SK-N-SH (cell line): Measurements from ENCODE around the gene ALOX15. TPM values are rescaled to one million over a fixed set of nuclear protein-coding genes. Genes with fewer than 3 reads are reported as not detected.

ENCODE experiments used
- CTCF ChIA-PET: fragments of 300-600, 350-600 bp; formaldehyde crosslinking; extraction: SDS; loops from one replicate; lab custom pipeline; 2021; lab: Yijun Ruan, JAX
- POLR2A ChIA-PET: fragments of 350-600 bp; sonication (Branson Sonifier 250); formaldehyde crosslinking; extraction: SDS; loops from one replicate; lab custom pipeline; 2020; ENCODE audit warnings: antibody characterized with exemption, inconsistent platforms; lab: Yijun Ruan, JAX
- DNase-seq: peaks from one replicate; pipeline ENCODE4 v3.0.0; 2012
- H2AFZ ChIP-seq: fragments of 200-600 bp; sonication (generic); 2 replicates; pipeline ENCODE4 v1.8.1; 2016; ENCODE audit warnings: antibody characterized with exemption, mild to moderate bottlenecking, low read depth
- H3F3A ChIP-seq: fragments of 200-600 bp; sonication (generic); replicated peaks from 2 replicates; pipeline ENCODE3; 2016; ENCODE audit warnings: antibody characterized with exemption, mild to moderate bottlenecking; ENCODE audit not compliant: insufficient read depth
- H3K27ac ChIP-seq, 2 experiments: fragments of 200-500 bp in 1 of 2; fragments of 200-600 bp in 1 of 2; sonication (Bioruptor generic) in 1 of 2; sonication (generic), shearing (Covaris generic) in 1 of 2; 2 replicates each; pipeline versions ENCODE4 v1.5.1 to v1.6.1; 2014 to 2016; ENCODE audit warnings: low read depth in 2 of 2, inconsistent platforms in 1 of 2, low read length in 1 of 2, mild to moderate bottlenecking in 1 of 2, mixed read lengths in 1 of 2
- H3K27me3 ChIP-seq: fragments of 200-600 bp; sonication (generic), shearing (Covaris generic); 2 replicates; pipeline ENCODE4 v1.6.1; 2016; ENCODE audit warnings: mixed run types; ENCODE audit not compliant: insufficient read depth
- H3K36me3 ChIP-seq, 2 experiments: fragments of 200-500 bp in 1 of 2; fragments of 200-600 bp in 1 of 2; sonication (Bioruptor generic) in 1 of 2; sonication (generic) in 1 of 2; replicated peaks in 1 of 2; 2 replicates each; pipeline versions ENCODE3 to v1.5.1; 2014 to 2016; ENCODE audit warnings: low read length in 1 of 2, mild to moderate bottlenecking in 1 of 2; ENCODE audit not compliant: insufficient read depth in 2 of 2, control insufficient read depth in 1 of 2
- H3K4me1 ChIP-seq, 2 experiments: fragments of 200-500 bp in 1 of 2; fragments of 200-600 bp in 1 of 2; sonication (Bioruptor generic) in 1 of 2; sonication (generic), shearing (Covaris generic) in 1 of 2; 2 replicates each; pipeline versions ENCODE4 v1.5.1 to v1.6.1; 2014 to 2016; ENCODE audit warnings: low read depth in 1 of 2, low read length in 1 of 2, mixed run types in 1 of 2; ENCODE audit not compliant: insufficient read depth in 2 of 2, control insufficient read depth in 1 of 2
- H3K4me2 ChIP-seq: fragments of 200-600 bp; sonication (generic), shearing (Covaris generic); 2 replicates; pipeline ENCODE4 v1.6.1; 2017; ENCODE audit warnings: mixed run types
- H3K4me3 ChIP-seq, 2 experiments: fragments of 200-500 bp in 1 of 2; fragments of 200-600 bp in 1 of 2; sonication (Bioruptor generic) in 1 of 2; sonication (generic), shearing (Covaris generic) in 1 of 2; 2 replicates each; pipeline versions ENCODE4 v1.5.1 to v1.8.1; 2014 to 2016; ENCODE audit warnings: low read depth in 2 of 2, inconsistent platforms in 1 of 2, low read length in 1 of 2, mild to moderate bottlenecking in 1 of 2, mixed read lengths in 1 of 2, moderate library complexity in 1 of 2
- H3K79me2 ChIP-seq: fragments of 200-600 bp; sonication (generic); 2 replicates; pipeline ENCODE4 v1.8.1; 2017; ENCODE audit warnings: mild to moderate bottlenecking; ENCODE audit not compliant: insufficient read depth
- H3K9ac ChIP-seq: fragments of 200-600 bp; sonication (generic); 2 replicates; pipeline ENCODE4 v1.6.1; 2017; ENCODE audit warnings: mixed run types
- H3K9me2 ChIP-seq: fragments of 200-600 bp; sonication (generic); 2 replicates; pipeline ENCODE4 v1.6.1; 2017; ENCODE audit warnings: mixed run types
- H3K9me3 ChIP-seq: fragments of 200-600 bp; sonication (generic); 2 replicates; pipeline ENCODE4 v1.6.1; 2017; ENCODE audit warnings: mixed run types, mild to moderate bottlenecking, moderate library complexity
- H4K20me1 ChIP-seq: fragments of 200-600 bp; sonication (generic); 2 replicates; pipeline ENCODE4 v1.6.1; 2017; ENCODE audit warnings: mild to moderate bottlenecking, mixed run types; ENCODE audit not compliant: insufficient read depth
- EP300 ChIP-seq, 2 experiments: IDR thresholded peaks; 2 replicates each; pipeline versions ENCODE4 v1.4.0 to v1.6.1; 2012; ENCODE audit warnings: borderline replicate concordance in 1 of 2, low read depth in 1 of 2, low read length in 1 of 2
- EZH2phosphoT487 ChIP-seq: fragments of 200-600 bp; sonication (generic); IDR thresholded peaks from 2 replicates; pipeline ENCODE4 v1.6.1; 2017; ENCODE audit warnings: low read depth, mixed run types, mild to moderate bottlenecking, antibody characterized with exemption, moderate library complexity, borderline replicate concordance
- FOSL2 ChIP-seq: IDR thresholded peaks from 2 replicates; pipeline ENCODE4 v1.4.0; 2012; ENCODE audit warnings: low read depth, mild to moderate bottlenecking, moderate library complexity, borderline replicate concordance
- FOXM1 ChIP-seq: IDR thresholded peaks from 2 replicates; pipeline ENCODE4 v1.4.0; 2012; ENCODE audit warnings: low read depth, mild to moderate bottlenecking
- GABPA ChIP-seq: IDR thresholded peaks from 2 replicates; pipeline ENCODE4 v1.4.0; 2012; ENCODE audit warnings: low read depth, mild to moderate bottlenecking
- GATA2 ChIP-seq: sonication (generic); formaldehyde crosslinking; IDR thresholded peaks from 2 replicates; pipeline ENCODE4 v1.5.0; 2020; ENCODE audit warnings: mild to moderate bottlenecking, missing genetic modification reagents
- IRF3 ChIP-seq: fragments of 150-350 bp; IDR thresholded peaks from 2 replicates; pipeline ENCODE4 v1.6.1; 2016; ENCODE audit warnings: mild to moderate bottlenecking, low read depth, low read length
- JUND ChIP-seq: IDR thresholded peaks from 2 replicates; pipeline ENCODE4 v1.4.0; 2012
- MXI1 ChIP-seq: IDR thresholded peaks from 2 replicates; pipeline ENCODE4 v1.6.1; 2012; ENCODE audit warnings: mild to moderate bottlenecking, low read depth, low read length, improper control_type of control experiment
- NFIC ChIP-seq: IDR thresholded peaks from 2 replicates; pipeline ENCODE4 v1.4.0; 2012; ENCODE audit warnings: borderline replicate concordance
- RAD21 ChIP-seq: IDR thresholded peaks from 2 replicates; pipeline ENCODE4 v1.6.1; 2012; ENCODE audit warnings: mild to moderate bottlenecking, low read length
- RFX5 ChIP-seq: IDR thresholded peaks from 2 replicates; pipeline ENCODE4 v1.6.1; 2012; ENCODE audit warnings: mild to moderate bottlenecking, improper control_type of control experiment, low read length
- TAF1 ChIP-seq: IDR thresholded peaks from 2 replicates; pipeline ENCODE4 v1.6.1; 2012; ENCODE audit warnings: low read depth, mild to moderate bottlenecking, low read length, moderate library complexity, borderline replicate concordance
- USF1 ChIP-seq: IDR thresholded peaks from 2 replicates; pipeline ENCODE4 v1.4.0; 2012; ENCODE audit warnings: low read depth, borderline replicate concordance
- USF2 ChIP-seq: fragments of 150-350 bp; IDR thresholded peaks from 2 replicates; pipeline ENCODE4 v1.6.1; 2017; ENCODE audit warnings: antibody characterized with exemption, low read length, low read depth, borderline replicate concordance
- YY1 ChIP-seq: IDR thresholded peaks from 2 replicates; pipeline ENCODE4 v1.4.0; 2012; ENCODE audit warnings: low read depth, mild to moderate bottlenecking
- ZBTB33 ChIP-seq: IDR thresholded peaks from 2 replicates; pipeline ENCODE4 v1.4.0; 2012; ENCODE audit warnings: low read depth, borderline replicate concordance
- WGBS: methylation state at CpG from one replicate; pipeline ENCODE4 v1.1.6; 2017; ENCODE audit warnings: low lambda C conversion rate; 5-methylcytosine and 5-hydroxymethylcytosine counted together
- polyA plus RNA-seq, 3 experiments: library from polyadenylated mRNA; depleted of rRNA; stranded (reverse); fragments of >200 nt; gene quantifications; 2 replicates each; pipeline ENCODE4 v1.2.3, GENCODE V29; 2012

ALOX15 gene
- polyA plus RNA-seq, 1 of the 3 experiments (the other 2 are of a cell fraction), result not detected

- Histone ChIP-seq H3K4me2 (no peak overlapping the region), H3K4me3 (no peak overlapping the region), H3K9me2 (no peaks in the 10 kb centered on the region), H3K4me1 (peaks cover 0 to 19% of the 10 kb centered on the region in 2 experiments; a peak in 1 of 4 replicates), H4K20me1 (no peaks in the 10 kb centered on the region), H3F3A (no peaks in the 10 kb centered on the region), H3K27me3 (peaks cover 28% of the 10 kb centered on the region), H3K79me2 (no peaks in the 10 kb centered on the region), H3K27ac (no peak overlapping the region), H3K9ac (no peak overlapping the region), H3K9me3 (no peaks in the 10 kb centered on the region), H2AFZ (no peak overlapping the region), H3K36me3 (no peaks in the 10 kb centered on the region)
- POLR2A ChIA-PET, result no interaction called here
- 81% methylated on average over 11 of the region's 14 CpGs for WGBS
- CTCF ChIA-PET, result interaction anchor here (2.1 to 9.7 kb wide), 3 partner anchors 9 to 33 kb away, joined by 11 to 75 read pairs (median 19); partner anchors contain the start of gene SMTNL2
- DNase-seq, result no peak
- TF ChIP-seq IRF3 (no peak), FOXM1 (no peak), ZBTB33 (no peak), GATA2 (CRISPR knock-in tag) (no peak)
Measured at GRCh38 chr17:4593021-4593421, 48.5 kb downstream of the ALOX15 start.

GRCh38 chr17:4592240-4593005, 49.1 kb downstream of the ALOX15 start:
- no peak for DNase-seq
- no peaks in the 10 kb centered on the region for H3F3A ChIP-seq
- H3K36me3 ChIP-seq, result no peaks in the 10 kb centered on the region
- no peaks in the 10 kb centered on the region for H4K20me1 ChIP-seq
- no peak overlapping the region for H3K4me2 ChIP-seq
- no peaks in the 10 kb centered on the region for H3K9me2 ChIP-seq
- 52% methylated on average over 10 of the region's 11 CpGs for WGBS
- H3K27me3 ChIP-seq, result peaks cover 34% of the 10 kb centered on the region
- no peak overlapping the region for H2AFZ ChIP-seq
- H3K79me2 ChIP-seq, result no peaks in the 10 kb centered on the region
- ChIA-PET POLR2A (interaction anchor here (1.4 kb wide), 1 partner anchor 37 kb away, joined by 5 read pairs; the partner anchor contains the start of gene MYBBP1A), CTCF (interaction anchor here (0.7 to 9.7 kb wide), 5 partner anchors 8 to 36 kb away, joined by 3 to 75 read pairs (median 11); partner anchors contain the start of gene SMTNL2)
- H3K9me3 ChIP-seq, result no peaks in the 10 kb centered on the region
- no peak overlapping the region for H3K4me3 ChIP-seq
- no peak overlapping the region for H3K27ac ChIP-seq
- peaks cover 0 to 25% of the 10 kb centered on the region in 2 experiments; a peak in 1 of 4 replicates for H3K4me1 ChIP-seq
- no peak overlapping the region for H3K9ac ChIP-seq
- no peak for TF ChIP-seq YY1
- no peak for TF ChIP-seq EZH2phosphoT487
- TF ChIP-seq EP300 (IDR thresholded peaks at IDR 0.05; ENCODE audit: borderline replicate concordance in 1 of 2, low read depth in 1 of 2, low read length in 1 of 2), result no peak
- no peak for TF ChIP-seq USF1
- no peak for TF ChIP-seq IRF3
- no peak for TF ChIP-seq MXI1
- TF ChIP-seq RAD21, result no peak
- TF ChIP-seq RFX5, result no peak
- TF ChIP-seq USF2, result no peak
- no peak for TF ChIP-seq ZBTB33
- TF ChIP-seq JUND, result no peak
- TF ChIP-seq FOSL2, result no peak
- TF ChIP-seq NFIC, result no peak
- no peak for TF ChIP-seq TAF1
- no peak for TF ChIP-seq GABPA
